HS-27A (cell line): ENCODE results near the gene COL10A1.
"Not testable (repeated sequence)": the region's sequence is repeated elsewhere in the genome, so short reads cannot be mapped to it uniquely, and the experiment has no call there.

ENCODE experiments used
- DNase-seq: peaks from one replicate; pipeline ENCODE4 v3.0.0-alpha.2; 2012; ENCODE audit warnings: low read depth, missing footprints

The COL10A1 gene

GRCh38 chr6:116120430-116120829, 5.5 kb downstream of the COL10A1 start:
- DNase-seq, result no peak

- no peak for DNase-seq
These were observed 7.3 kb downstream of the COL10A1 start for GRCh38 chr6:116118608-116119007.

- DNase-seq, result no peak
These were observed 10.2 kb downstream of the COL10A1 start for GRCh38 chr6:116115781-116116180.

- no peak for DNase-seq
These were observed 12.5 kb downstream of the COL10A1 start for GRCh38 chr6:116113386-116113785.

GRCh38 chr6:116111552-116112528, 14.1 kb downstream of the COL10A1 start:
- DNase-seq, result no peak

GRCh38 chr6:116108836-116109235, 17.1 kb downstream of the COL10A1 start:
- DNase-seq, result no peak

- DNase-seq, result no peak
These were observed 19.8 kb downstream of the COL10A1 start for GRCh38 chr6:116106146-116106545.

- no peak for DNase-seq
These were observed 20.7 kb downstream of the COL10A1 start for GRCh38 chr6:116105247-116105646.

GRCh38 chr6:116104636-116105035, 21.3 kb downstream of the COL10A1 start:
- no peak for DNase-seq

- DNase-seq, result no peak
These were observed 23.1 kb downstream of the COL10A1 start for GRCh38 chr6:116102873-116103272.

GRCh38 chr6:116101790-116102189, 24.1 kb downstream of the COL10A1 start:
- DNase-seq, result no peak

- no peak for DNase-seq
These were observed 24.6 kb downstream of the COL10A1 start for GRCh38 chr6:116101302-116101718.

GRCh38 chr6:116100419-116101301, 25.3 kb downstream of the COL10A1 start, which contains the start of gene NT5DC1:
Gene NT5DC1, plus strand, starts transcription at chr6:116100853. Its CDS starts 78 bp downstream, at chr6:116100931.
- DNase-seq, result peak; percentile 61

GRCh38 chr6:116099036-116099435, 26.9 kb downstream of the COL10A1 start:
- no peak for DNase-seq

GRCh38 chr6:116096979-116097816, 28.7 kb downstream of the COL10A1 start:
- DNase-seq, result no peak

GRCh38 chr6:116096048-116096759, 29.7 kb downstream of the COL10A1 start:
- DNase-seq, result not testable (repeated sequence)

- DNase-seq, result no peak
These were observed 31.9 kb downstream of the COL10A1 start for GRCh38 chr6:116094041-116094440.

- no peak for DNase-seq
These were observed 35.7 kb downstream of the COL10A1 start for GRCh38 chr6:116090251-116090650.

- DNase-seq, result no peak
These were observed 37.0 kb downstream of the COL10A1 start for GRCh38 chr6:116088946-116089345.

GRCh38 chr6:116087437-116088027, 38.4 kb downstream of the COL10A1 start:
- DNase-seq, result no peak

- no peak for DNase-seq
These were observed 41.6 kb downstream of the COL10A1 start for GRCh38 chr6:116084284-116084683.
